Measurements from ENCODE around the gene KCNMA1.
"Not testable (repeated sequence)": the region's sequence is repeated elsewhere in the genome, so short reads cannot be mapped to it uniquely, and the experiment has no call there.

The KCNMA1 gene

DNA sequence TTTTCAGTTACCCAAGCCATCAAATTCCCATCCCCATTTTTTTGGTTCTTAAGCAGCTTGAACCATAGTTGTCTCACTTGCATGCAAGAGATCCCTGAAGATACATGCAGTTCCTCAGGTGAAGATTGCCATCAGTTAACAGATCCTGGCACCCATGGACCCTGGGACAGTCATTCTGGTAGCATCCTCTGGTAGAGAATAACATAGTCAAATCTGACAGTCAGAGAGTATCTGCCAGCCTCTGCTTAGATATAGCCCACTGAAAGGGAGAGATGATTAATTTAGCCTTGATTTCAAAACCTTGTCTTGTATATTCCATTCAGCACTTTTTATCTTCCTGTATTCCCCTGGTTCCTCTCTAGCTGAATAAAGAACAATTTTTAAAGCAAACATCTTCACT lies 280.4 kb downstream of the KCNMA1 start:
- DNase-seq: no peak

DNA sequence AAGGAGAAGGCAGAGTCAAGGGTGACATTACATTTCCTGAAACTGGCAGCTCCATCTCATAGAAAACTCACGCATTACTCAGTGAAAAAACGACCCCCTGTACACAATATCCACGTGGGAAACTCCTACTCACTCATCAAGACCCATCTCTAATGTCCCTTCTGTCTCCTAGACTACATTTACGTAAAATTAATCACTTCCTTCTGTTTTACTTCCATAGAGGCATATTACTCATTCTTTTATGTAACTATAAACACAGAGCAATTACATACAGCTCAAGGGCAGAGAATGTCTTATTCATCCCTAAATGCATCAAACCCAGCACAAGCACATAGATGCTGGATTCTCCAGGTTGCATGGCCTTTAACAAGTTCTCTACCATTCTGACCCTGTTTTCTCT lies 281.8 kb downstream of the KCNMA1 start:
- no peak for DNase-seq

DNA sequence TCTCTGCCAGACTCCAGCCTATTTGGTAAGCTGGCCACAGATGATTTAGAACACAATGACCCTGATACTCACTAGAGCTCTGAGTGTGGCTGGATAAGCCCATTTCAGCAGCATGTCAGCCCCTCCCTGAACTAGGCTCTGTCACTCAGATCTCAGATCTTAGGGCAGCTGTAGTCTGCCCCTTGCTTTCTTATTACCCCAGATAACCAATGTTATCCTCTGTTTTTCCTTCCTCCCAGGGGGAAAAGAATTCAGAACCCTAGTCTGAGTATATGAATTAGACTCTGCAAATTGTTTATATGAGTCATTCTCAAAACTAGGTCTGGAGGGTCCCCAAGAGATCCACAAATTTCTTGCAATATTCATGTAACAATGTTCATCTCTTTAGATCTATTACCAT lies 286.2 kb downstream of the KCNMA1 start:
- no peak for DNase-seq

DNA sequence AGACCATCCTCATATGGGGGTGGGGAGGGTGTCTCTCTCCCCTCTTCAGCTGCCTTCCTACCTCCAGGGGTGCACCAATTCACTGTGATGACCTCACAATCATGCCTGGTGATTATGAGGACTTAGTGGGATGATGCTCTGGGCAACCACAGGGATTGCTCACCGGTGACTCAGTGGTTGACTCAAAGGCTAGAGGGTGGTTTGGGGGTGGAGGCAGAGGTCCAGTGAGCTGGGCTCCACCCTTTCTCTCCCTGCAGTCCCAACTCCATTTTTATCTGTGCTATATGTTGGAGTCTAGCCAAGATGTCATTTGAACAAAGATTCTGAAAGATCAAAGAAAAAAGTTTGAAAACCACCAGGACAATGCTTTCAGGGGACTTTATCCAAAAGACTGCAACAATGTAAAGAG lies 286.9 kb downstream of the KCNMA1 start:
- no peak for DNase-seq

DNA sequence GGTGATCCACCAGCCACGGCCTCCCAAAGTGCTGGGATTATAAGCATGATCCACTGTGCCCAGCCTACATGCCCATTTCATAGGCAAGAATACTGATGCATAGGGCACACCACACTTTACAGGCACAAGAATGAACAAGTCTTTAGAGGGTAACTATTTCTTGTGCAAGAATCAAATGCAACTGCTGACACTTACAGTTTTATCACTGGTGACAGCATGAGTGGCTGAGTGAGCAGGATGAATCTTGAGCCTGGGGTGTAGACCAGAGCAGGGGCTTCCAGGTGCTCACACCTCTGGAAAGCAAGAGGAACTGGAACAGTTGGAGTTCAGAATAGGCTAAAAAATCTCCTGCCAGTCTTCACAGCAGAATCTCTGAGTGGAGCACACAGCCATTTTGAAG lies 287.5 kb downstream of the KCNMA1 start:
- DNase-seq: no peak

DNA sequence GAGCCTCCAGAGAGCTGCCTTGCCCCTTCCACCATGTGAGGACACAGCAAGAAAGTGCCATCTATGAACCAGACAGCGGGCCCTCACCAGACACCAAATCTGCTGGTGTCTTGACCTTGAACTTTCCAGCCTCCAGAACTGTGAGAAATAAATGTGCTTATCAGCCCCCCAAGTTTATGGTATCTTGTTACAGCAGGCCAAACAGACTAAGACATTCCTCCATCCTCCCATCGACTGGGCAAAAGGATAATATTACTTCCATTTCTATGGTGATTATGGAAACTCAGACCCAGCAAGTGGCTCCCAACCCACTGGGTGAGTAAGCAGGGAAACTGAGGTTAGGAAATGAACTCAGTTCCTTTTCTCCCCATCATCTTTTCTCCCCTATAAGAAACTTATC lies 288.4 kb downstream of the KCNMA1 start:
- DNase-seq: no peak

DNA sequence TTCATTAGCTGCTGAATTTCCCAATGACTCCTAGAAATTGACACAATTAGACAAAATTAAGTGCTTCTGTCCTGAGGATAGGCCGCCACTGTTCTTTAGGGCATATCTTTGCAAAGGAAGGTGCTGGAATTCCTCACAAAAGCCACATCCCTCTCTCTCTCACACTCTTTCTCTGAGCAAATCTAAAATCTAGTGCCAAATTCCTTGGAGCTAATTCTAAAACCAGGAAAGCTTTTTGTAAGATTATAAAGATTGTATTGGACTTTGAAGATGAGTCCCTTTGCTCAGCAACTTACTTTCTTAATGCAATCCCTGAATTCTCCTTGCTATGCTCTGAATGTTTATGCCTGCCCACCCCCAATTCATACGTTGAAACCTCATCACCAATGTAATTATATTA lies 288.9 kb downstream of the KCNMA1 start:
- DNase-seq: no peak

DNA sequence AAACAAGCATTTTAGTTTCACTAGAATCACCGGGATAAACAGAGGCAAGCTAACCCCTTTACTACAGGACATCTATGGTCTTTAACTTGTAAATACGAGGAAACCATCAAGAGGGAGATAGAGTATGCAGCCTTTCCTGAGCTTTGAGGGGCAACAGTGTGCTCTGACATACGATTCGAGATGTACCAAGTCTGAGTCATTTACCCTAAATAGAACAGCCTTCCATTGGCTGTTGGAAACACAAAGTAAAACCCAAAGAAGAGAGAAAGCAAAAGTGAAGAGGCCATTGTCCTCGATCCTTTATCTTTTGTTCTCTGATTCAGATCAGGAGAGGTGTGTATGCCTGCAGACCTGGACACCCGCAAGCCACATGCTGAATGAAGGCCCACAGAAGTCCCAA lies 289.5 kb downstream of the KCNMA1 start:
- no peak for DNase-seq

DNA sequence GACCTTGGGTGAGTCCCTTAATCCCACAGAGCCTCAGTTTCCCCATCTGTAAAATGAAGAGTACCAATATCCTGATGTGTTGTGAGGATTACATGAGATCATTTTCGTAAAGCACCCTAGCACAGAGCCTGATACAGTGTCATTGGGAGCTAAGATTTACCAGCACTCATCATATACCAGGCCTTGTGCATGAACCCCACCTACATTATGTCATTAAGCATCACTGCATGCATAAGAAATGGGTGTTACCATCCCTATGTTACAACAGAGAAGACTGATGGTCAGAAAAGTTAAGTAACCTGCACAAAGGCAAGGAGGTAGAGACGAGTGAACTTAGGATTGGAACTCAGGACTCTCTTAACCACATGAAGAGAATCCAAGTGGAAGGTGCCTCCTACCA lies 290.6 kb downstream of the KCNMA1 start:
- no peak for DNase-seq

DNA sequence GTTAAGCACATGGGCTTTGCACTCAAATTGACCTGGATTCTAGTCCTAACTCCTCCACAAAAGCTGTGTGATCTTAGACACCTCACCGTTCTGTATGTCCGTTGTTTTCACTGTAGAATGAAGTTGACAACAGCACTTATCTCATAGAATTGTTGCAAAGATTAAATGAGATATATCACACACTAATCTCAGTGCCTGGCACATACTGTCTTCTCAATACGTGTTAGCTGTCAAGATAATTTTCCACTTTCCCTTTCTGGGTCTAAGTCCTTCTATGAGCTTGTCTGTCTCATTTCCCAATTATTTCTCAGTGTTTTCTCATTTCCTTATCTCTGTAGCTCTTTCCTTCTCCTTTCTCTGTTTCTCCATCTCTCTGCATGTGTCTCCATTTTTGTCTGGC lies 296.6 kb downstream of the KCNMA1 start:
- no peak for DNase-seq

DNA sequence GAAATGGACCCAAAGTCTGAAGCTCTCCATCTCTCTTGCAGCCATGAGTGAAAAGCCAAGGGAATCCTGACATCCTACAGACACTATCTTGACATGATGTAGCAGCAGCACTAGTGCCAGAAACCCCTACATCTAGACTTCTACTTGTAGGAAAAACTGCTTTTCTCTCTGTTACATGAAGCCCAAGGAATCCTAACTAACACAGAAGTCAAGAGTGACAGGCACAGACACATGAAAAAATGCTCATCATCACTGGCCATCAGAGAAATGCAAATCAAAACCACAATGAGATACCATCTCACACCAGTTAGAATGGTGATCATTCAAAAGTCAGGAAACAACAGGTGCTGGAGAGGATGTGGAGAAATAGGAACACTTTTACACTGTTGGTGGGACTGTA lies 297.7 kb downstream of the KCNMA1 start:
- DNase-seq: not testable (repeated sequence)

DNA sequence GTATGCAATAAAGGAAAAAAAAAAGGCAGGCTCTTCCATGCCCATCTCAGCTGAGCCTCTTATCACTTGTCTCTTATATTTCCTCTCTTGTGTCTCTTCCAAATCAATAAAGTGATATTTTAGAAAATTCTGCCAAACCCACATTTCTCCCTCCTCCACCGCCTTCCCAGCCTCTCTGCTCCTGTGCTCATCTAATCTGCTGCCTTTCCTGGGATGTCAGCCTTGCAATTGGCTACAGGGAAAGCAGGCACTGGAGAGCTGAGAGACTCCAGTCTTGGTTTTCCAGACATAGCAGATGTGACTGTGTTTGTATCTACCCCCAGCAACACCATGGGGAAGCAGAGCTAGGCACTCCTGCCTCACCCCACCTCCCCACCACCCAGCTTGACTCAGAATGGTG lies 298.4 kb downstream of the KCNMA1 start:
- no peak for DNase-seq

DNA sequence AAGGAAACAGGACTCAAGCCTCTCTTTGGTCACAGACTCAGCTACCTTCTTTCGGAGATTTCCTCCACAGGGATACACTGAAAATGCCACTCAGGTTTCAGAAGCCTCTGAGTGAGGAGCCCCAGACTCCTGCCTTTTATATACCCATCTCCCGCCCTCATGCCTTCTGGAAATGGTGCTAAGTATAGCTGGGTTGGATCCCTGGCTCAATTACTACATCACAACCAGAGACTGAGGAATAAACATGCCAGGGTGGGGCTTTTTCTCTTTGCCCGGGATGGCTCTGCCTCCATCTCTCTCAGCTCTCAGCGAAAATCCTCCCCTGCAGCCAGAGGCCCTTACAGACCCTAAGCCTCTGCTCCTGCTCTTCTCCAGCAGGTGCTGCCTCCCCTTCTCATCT lies 299.5 kb downstream of the KCNMA1 start:
- DNase-seq: no peak

DNA sequence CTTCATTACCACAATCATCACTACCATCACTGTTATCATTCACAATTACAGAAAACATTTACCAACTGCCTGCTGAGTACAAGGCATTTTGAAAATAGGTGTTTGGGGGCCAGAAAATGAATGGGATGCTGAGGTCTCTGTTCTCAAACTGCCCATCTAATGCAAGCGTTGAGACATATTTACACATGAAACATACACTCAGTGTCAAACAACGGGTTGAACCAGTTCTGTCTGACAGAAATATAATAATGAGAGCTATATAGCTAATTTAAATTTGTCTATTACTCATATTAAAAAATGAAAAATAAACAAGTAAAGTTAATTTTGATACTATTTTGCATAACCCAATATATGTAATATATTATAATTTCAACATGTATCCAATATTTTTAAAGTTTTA lies 303.1 kb downstream of the KCNMA1 start:
- no peak for DNase-seq

DNA sequence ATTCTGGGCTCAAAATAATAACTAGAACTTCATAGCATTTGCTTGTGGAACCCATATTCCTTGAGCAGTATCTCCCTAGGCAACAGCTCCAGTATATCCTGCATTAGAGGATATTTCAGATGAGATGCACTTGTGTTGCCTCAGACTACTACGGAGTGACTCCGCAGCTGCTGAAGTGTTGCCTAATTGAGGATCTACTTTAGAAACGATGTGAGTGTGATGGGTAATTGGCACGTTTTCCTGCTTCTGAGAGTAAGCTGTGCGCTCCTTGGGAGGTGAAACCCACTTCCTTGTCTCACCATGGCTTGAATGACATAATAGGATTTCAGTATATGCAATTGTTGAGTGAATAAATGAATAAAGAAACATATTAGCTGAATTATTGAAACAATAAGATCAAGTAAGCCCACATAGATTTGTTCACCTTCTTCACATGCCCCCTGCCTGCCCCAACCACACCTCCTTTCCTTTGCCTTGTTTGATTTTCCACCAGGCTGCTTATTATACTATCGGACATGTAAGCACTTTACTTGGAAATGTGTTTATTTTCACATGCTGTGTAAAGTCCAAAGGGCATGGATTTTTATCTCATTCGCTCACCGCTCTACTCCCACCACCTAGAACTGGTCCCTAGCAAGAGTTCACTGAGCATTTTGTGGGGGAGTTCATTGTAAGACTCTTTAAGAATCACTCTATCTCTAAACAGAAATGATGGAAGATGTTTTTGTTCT lies 303.8 kb downstream of the KCNMA1 start:
- no peak for DNase-seq

DNA sequence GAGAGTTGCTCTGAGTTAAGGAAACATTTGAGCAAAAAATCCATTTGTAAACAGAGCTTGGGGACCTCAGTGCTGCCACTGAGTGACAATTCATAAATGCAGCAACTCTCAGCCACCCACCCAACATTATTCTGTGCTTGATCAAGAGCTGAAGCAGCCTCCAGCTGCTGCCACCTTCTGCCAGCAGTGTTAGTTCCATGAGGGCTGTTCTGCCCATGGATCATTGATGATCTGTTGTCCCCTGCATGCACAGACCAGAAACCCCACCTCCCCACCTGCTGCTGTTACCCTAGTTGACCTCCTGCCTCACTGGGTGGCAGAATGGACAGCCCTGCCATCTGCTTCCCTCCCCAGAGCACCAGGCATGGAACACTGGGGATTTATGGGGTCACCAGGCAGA lies 305.4 kb downstream of the KCNMA1 start:
- peak in 1 of 2 experiments; percentile 70 for DNase-seq

DNA sequence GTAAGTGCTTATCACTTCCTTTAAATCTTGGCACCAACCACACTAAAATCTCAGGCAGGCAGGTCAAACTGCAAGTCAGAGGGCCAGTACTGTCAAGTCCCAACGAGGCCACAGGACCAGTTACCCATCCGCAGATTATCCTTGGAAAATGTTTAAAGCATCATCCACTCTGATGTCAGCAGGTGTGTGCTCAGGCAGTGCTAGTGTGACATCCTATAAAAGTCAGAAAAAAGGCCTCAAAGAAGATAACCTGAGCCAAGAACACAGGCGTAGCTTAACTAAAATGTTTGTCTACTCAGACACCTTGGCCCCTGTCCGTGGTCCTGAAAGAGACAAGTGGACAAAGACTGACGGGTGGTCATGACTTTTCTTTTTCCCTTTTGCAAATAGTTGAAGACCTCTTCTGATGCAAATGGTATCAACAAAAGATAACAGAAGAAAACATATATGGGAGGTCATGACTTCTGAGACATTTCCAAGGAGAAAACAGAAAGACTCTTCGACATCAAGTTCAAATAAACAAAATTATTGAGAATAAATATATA lies 309.3 kb downstream of the KCNMA1 start:
- peak in 1 of 2 experiments; percentile 1 for DNase-seq

DNA sequence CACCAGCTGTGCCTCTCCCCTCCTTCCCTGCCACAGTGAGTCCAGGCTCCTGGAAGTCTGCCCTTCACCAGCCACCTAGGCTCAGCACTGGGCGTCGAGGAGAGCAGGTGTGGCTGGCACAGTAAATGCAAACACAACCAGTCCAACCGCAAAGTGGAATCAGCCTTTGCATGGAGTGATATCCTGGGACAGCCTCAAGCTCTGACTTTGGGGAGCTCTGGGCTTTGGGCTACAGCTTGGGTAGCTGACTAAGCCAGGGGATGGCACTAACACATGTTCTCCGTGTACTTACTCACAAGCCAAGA lies 312.4 kb downstream of the KCNMA1 start:
- no peak for DNase-seq

DNA sequence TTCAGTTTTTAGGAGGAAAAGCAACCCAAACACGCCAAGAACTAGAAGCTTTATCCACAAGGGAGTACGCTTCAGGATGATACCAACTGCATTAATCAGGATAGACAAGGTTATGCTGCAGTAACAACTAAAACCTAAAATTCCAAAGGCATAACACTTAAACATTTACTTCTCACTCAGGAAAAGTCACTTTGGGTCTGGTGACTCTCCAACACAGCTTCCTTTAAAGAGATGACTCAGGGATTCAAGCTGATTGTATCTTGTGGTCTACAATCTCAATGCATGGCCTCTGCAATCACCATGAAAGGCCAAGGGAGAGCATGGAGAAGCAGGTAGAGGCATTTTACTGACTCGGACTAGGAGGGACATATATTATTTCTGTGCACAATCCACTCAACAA lies 315.8 kb downstream of the KCNMA1 start:
- DNase-seq: no peak

DNA sequence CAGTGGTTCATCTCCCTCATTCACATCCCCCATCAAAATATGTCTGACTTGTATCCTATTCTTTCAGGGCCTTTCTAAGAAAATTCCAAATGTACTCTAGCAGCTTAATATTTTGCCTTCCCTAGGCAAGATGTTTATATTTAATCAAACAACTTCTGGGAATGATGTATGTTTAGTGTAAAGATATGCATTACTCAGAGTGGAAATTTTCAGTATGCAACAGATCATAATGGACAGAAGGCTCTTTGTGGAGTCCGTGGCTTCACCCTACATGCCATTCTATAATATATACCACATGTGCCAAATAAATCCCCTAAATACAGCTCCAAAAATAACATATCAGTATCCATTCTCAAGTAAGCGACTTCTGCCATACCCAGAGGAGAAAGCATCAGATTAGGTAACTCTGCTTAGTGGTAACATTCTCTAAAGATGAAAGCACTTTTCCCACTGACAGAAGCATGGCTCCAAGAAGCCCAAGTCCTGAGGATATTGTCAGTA lies 316.6 kb downstream of the KCNMA1 start:
- no peak for DNase-seq

DNA sequence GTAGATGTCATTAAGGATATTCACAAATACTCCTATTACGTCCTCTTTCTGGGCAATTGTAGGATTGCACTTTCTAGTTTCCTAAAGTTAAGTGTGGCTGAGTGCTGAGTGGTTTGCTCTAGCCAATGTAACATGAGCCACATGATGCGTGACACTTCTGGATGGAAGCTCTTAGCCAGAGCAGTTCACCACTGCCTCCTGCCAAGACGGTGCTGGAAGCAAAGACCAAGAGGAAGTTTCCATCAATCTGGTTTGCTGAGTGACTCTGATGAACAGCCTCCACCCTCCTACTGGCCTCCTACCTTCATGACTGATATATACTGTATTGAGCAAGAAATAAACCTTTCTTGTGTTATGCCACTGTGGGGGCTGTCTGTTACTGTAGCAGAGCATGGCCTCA lies 318.1 kb downstream of the KCNMA1 start:
- peak; percentile 42 to 65 for DNase-seq

DNA sequence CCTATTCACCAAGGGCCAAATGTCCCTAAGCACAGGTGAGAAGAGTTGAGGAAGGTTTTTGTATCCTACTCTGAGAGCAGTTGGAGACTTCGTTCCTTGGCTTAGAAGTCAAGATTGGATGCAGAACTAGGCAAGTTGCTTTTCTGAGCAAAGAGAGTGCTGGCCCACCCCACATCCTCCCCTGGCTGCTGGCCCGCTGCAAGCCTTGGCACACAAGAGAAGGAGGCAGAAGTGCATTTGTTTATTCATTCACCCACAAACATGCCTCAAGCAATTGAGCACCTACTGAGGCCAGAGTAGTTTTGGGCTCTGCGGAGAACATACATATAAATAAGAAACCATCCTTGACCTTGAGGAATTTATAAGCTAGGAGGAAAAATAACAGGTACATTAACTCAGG lies 318.9 kb downstream of the KCNMA1 start:
- DNase-seq: peak; percentile 29 to 78

DNA sequence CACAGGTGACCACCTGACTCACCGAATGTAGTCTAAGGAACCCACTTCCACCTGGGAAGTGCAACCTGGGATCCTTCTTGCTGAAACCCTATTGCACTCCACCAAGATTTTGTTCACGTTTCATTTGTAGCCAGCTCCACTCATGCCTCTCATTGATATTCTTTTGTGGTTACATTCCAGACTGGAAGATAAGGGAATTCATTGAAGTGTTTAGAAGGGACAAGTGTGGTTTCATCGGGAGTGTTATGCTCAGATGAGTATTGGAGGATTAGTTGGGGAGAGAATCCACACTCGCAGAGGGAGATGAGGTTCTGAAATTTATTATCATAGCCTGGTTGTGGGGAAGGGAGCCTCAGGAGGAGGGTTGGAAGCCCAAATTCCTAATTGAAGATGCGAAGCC lies 320.4 kb downstream of the KCNMA1 start:
- DNase-seq: no peak

DNA sequence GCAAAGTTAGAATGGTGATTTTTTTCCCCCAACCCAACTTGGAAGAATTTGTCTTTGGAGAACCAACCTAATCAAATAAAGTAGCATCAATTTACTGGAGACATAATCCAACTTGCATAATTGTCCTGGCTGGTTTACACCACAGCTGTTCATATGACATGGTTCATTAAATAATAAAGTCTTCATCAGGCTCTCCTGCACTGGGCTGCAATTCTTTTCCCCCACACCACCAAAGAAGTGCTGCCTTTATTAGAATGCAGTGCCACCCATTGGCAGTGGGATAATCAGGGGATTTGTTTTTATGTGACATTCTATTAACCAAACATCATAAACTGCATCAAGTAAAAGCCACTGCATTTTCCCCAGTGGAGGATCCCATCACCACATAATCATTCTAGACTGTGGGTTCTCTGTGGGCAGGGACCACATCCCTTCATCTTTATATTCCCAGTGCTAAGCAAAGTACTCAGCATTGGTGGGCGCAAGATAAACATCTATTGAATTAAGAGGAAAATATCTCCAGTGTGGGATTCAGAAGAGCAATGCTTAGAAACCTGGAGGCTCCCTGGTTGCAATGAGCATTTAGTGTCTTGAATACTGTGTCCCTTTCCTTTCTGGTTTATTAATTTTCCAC lies 322.0 kb downstream of the KCNMA1 start:
- DNase-seq: peak; percentile 34 to 62
